ENCODE data around the gene HSD3B7.

- TF ChIP-seq CTCF (IDR thresholded peaks at IDR 0.05 in 8 of 11, conservative IDR thresholded peaks at IDR 0.05 in 3 of 11) (no peak), POLR2A (IDR thresholded peaks at IDR 0.05) (no peak), POLR2AphosphoS5 (IDR thresholded peaks at IDR 0.05) (peak in 2 of 3 donors; percentile 8 to 59)
These were observed 4.6 kb upstream of the HSD3B7 start for GRCh38 chr16:30980434-30980833.

All from spleen (tissue), 7 donors.